ENCODE results near the gene ATP6AP1.

DNA sequence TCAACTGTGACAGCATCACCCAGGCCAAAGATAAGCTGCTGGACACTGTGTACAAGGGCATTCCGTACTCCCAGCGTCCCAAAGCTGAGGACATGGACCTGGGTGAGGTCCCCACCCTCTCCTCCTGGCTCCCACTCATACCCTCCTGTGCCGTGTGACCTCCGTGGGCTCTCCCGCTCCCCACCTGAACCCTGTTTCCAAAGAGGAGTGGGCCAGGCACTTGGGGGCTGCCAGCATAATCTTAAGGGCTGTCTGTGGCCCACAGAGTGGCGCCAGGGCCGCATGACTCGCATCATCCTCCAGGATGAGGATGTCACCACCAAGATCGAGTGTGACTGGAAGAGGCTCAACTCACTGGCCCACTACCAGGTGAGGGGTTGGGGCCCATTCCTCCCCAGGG is 40.6 kb downstream of the ATP6AP1 start:
- TF ChIP-seq, protein P1, sequence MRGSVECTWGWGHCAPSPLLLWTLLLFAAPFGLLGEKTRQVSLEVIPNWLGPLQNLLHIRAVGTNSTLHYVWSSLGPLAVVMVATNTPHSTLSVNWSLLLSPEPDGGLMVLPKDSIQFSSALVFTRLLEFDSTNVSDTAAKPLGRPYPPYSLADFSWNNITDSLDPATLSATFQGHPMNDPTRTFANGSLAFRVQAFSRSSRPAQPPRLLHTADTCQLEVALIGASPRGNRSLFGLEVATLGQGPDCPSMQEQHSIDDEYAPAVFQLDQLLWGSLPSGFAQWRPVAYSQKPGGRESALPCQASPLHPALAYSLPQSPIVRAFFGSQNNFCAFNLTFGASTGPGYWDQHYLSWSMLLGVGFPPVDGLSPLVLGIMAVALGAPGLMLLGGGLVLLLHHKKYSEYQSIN (CRISPR knock-in tag; IDR thresholded peaks at IDR 0.05; ENCODE audit: borderline replicate concordance) = no peak
- TF ChIP-seq ADNP (CRISPR knock-in tag; IDR thresholded peaks at IDR 0.05) (no peak), ZNF501 (CRISPR knock-in tag; IDR thresholded peaks at IDR 0.05) (no peak)
